ENCODE data around the gene VLDLR. TPM values are rescaled to one million over a fixed set of nuclear protein-coding genes. Genes with fewer than 3 reads are reported as not detected.
A peak's percentile ranks its signal among the peaks of the same experiment; 100 is the strongest.

Gene VLDLR
- total RNA-seq (2014; rRNA removed; shearing (Covaris generic)): 4.5 and 4.8 TPM in 2 replicates

GRCh38 chr9:2621722-2622460 lies at the start of gene VLDLR:
VLDLR (plus strand) TSS chr9:2621787; CDS start chr9:2622190, 403 bp downstream.
- H3K4me3 ChIP-seq: peak within 1 kb of the TSS; percentile 86
- H3K4me1 ChIP-seq: no peaks in the 10 kb centered on the region; the same call in 1 of the 2 replicates
- H3K9me3 ChIP-seq (replicated peaks): no peaks in the 10 kb centered on the region
- H3K27ac ChIP-seq: peak within 1 kb of the TSS; percentile 26
- H3K27me3 ChIP-seq: no peaks in the 10 kb centered on the region
- peak; percentile 43 to 45 for DNase-seq
- H3K36me3 ChIP-seq: no peaks in the 10 kb centered on the region

GRCh38 chr9:2574203-2574602 lies 47.4 kb upstream of the VLDLR start:
- H3K27ac ChIP-seq: no peak overlapping the region
- H3K27me3 ChIP-seq: no peaks in the 10 kb centered on the region
- no peak for DNase-seq
- no peak overlapping the region for H3K4me3 ChIP-seq
- peaks cover 18% of the 10 kb centered on the region for H3K4me1 ChIP-seq
- no peaks in the 10 kb centered on the region for H3K36me3 ChIP-seq
- H3K9me3 ChIP-seq (replicated peaks): no peaks in the 10 kb centered on the region

DNA sequence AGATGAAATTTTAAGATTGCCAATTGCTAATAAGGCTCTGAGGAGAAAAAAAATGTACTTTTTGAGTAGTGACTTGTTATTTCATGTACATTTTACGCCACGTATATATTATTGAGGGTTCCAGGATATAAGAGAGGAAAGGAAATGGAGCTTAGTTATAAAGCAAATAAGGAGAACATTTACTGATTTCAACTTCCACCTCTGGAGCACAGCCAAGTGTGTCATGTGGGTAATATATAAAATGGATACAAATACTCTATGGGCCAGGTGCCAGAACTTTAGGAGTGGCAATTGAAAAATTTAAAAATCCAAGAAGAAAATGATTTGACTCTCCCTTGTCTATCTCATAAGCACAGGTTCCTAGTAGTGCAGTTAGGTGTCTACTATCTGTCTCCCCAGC lies 45.0 kb upstream of the VLDLR start:
- Histone ChIP-seq H3K9me3 (replicated peaks) (no peaks in the 10 kb centered on the region), H3K27me3 (no peaks in the 10 kb centered on the region), H3K4me3 (no peak overlapping the region), H3K4me1 (peaks cover 5% of the 10 kb centered on the region), H3K36me3 (no peaks in the 10 kb centered on the region), H3K27ac (no peak overlapping the region)
- no peak for DNase-seq

DNA sequence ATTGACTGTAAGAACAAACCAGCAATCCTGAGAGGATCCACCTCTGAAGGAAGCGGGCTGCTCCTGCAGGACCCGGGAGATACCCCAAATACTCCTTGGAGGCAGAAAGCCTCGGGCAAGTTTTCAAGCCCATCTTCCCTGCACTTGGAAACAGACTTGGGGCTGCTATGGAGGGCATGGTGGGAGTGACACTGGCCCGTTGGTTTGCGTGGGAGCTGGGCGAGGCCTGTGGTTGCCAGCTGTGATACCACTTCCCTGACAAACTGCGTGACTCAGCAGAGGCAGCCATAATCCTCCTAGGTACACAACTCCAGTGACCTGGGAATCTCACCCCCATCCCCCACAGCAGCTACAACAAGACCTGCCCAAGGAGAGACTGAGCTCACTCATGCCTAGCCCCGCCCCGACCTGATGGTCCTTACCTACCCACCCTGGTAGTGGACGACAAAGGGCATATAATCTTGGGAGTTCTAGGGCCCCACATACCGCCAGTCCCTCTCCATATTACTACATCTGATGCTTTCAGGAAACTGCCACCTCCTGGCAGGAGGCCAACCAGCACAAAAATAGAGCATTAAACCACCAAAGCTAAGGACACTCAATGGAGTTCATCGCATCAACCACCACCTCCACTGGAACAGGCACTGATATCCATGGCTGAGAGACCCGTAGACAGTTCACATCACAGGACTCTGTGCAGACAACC lies 38.1 kb upstream of the VLDLR start:
- Histone ChIP-seq H3K4me3 (no peak overlapping the region), H3K36me3 (no peaks in the 10 kb centered on the region), H3K27me3 (no peaks in the 10 kb centered on the region), H3K9me3 (replicated peaks) (0 out of 2 replicates have a peak, but pooled peaks cover 2% of the 10 kb centered on the region), H3K27ac (no peak overlapping the region), H3K4me1 (no peaks in the 10 kb centered on the region)
- peak in 1 of 2 experiments; percentile 11 for DNase-seq

GRCh38 chr9:2591967-2592366 lies 29.6 kb upstream of the VLDLR start:
- no peaks in the 10 kb centered on the region for H3K27me3 ChIP-seq
- no peak overlapping the region for H3K27ac ChIP-seq
- no peaks in the 10 kb centered on the region; the same call in 1 of the 2 replicates for H3K9me3 ChIP-seq (replicated peaks)
- DNase-seq: no peak
- no peaks in the 10 kb centered on the region for H3K36me3 ChIP-seq
- no peak overlapping the region for H3K4me3 ChIP-seq
- H3K4me1 ChIP-seq: peaks cover 15% of the 10 kb centered on the region

GRCh38 chr9:2593744-2594143 lies 27.8 kb upstream of the VLDLR start:
- Histone ChIP-seq H3K27me3 (no peaks in the 10 kb centered on the region), H3K4me1 (peaks cover 25% of the 10 kb centered on the region), H3K36me3 (no peaks in the 10 kb centered on the region), H3K9me3 (replicated peaks) (no peaks in the 10 kb centered on the region; the same call in 1 of the 2 replicates), H3K27ac (no peak overlapping the region), H3K4me3 (no peak overlapping the region)
- DNase-seq: no peak

DNA sequence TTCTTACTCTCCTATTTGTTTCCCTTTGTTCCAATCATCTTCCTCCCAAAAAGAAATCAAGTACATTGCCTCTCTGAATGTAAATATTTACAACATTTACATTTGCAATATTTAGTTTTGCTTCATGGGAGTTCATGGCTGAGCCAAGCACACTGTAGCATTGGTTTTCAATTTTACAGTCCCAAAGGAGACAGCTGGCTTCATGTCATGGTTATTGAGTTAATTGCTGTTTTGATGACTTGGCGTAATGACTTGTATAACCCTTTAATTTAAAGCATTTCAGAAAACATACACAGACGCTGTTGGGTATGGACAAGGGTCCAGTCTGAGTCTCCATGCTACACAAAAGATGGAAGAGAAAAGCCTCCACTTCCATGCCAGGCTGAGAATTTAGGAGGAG lies 25.6 kb upstream of the VLDLR start:
- Histone ChIP-seq H3K27ac (peak overlapping the region; percentile 76), H3K9me3 (replicated peaks) (no peaks in the 10 kb centered on the region)

DNA sequence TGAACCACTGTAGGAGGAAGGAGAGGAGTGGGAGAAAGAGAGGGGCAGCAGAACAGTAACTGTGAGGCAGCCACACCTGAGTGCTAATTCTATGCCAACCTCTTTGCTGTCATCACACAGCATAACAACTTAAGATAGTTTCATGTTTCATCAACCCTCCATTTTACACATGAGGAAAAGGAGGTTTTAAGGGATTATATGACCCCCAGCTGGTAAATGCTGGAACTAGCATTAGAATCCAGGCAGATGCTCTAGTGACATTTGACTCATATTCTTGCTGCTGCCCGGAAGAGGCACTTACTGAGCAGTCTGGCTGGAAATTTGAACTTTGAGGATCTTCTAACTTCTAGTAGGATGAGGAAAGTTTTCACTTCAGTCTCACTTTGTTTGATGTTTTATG lies 24.1 kb upstream of the VLDLR start:
- Histone ChIP-seq H3K9me3 (replicated peaks) (no peaks in the 10 kb centered on the region), H3K27me3 (no peaks in the 10 kb centered on the region), H3K4me3 (no peak overlapping the region), H3K36me3 (no peaks in the 10 kb centered on the region), H3K27ac (peak overlapping the region; percentile 9), H3K4me1 (peaks cover 25% of the 10 kb centered on the region)
- peak; percentile 33 to 73 for DNase-seq

More for the DNA sequence above, 25.6 kb upstream of the VLDLR start:
- DNase-seq: peak; percentile 15 to 67
- H3K4me3 ChIP-seq: no peak overlapping the region
- peaks cover 25% of the 10 kb centered on the region for H3K4me1 ChIP-seq
- H3K36me3 ChIP-seq: no peaks in the 10 kb centered on the region
- H3K27me3 ChIP-seq: no peaks in the 10 kb centered on the region

DNA sequence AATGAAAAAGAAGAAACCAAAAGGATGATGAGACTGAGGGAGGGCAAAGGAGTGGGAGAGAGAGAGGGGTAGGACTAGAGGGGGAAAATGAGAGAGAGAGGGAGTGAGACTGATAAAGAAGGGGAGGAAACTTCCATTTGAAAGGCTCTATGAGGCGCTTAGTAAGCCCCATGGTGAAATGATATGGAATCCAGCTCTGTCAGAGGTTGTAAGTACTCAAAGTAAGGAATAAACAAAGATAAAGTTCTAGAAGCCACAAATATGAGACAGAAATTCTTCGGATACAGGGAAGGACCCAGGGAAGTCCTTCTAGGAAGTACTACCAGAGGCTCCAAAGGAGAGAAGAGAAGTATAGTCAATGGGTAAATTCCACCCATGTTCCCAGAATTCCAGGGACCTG lies 21.7 kb upstream of the VLDLR start:
- Histone ChIP-seq H3K9me3 (replicated peaks) (no peaks in the 10 kb centered on the region; the same call in 1 of the 2 replicates), H3K4me3 (no peak overlapping the region), H3K36me3 (no peaks in the 10 kb centered on the region), H3K27ac (no peak overlapping the region), H3K27me3 (no peaks in the 10 kb centered on the region), H3K4me1 (peaks cover 25% of the 10 kb centered on the region)
- DNase-seq: no peak

DNA sequence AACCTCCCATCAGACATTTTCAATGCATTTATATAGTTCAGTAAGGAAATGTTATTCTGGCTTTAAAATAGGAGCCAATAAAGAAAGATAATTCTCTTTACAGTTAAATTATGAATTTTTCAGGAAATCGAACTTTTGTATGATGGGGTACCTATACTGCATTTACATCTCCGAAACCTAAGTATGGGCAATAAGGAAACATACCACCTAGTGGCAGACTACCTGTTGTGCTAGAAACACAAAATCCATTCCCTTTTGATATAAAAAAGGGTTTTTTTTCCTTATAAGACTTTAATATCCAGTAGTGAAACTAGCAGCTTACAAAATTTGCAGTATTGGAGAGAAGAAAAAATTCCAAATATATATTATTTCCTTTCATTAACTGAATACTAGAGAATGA lies 21.3 kb upstream of the VLDLR start:
- H3K9me3 ChIP-seq (replicated peaks): no peaks in the 10 kb centered on the region; the same call in 1 of the 2 replicates
- H3K27me3 ChIP-seq: no peaks in the 10 kb centered on the region
- no peak overlapping the region for H3K27ac ChIP-seq
- no peak overlapping the region for H3K4me3 ChIP-seq
- H3K36me3 ChIP-seq: no peaks in the 10 kb centered on the region
- no peak for DNase-seq
- H3K4me1 ChIP-seq: peaks cover 25% of the 10 kb centered on the region

- no peak overlapping the region for H3K4me3 ChIP-seq
- no peaks in the 10 kb centered on the region for H3K27me3 ChIP-seq
- H3K9me3 ChIP-seq (replicated peaks): no peaks in the 10 kb centered on the region; the same call in 1 of the 2 replicates
- H3K27ac ChIP-seq: no peak overlapping the region
- DNase-seq: no peak
- no peaks in the 10 kb centered on the region for H3K36me3 ChIP-seq
- peaks cover 10% of the 10 kb centered on the region for H3K4me1 ChIP-seq
These were observed 19.7 kb upstream of the VLDLR start for GRCh38 chr9:2601785-2602378.

DNA sequence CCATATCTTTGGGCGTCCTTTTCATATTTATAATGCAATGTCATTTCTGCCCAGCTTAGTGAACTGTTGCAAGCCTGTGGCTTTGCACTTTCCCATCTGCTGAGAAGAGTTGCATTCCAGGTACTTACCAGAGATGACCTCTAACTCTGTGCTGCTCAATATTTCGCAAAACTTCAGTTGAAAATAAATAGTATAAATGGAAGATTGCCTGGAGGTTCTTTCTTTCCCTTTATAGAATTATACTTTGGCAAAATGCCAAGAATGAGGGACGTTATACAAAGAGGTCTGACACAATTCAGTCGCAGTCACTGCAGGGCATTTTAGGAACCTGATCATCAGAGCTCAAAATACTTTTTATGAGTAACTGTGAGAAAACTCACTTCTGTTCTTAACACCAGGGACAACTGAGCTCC lies 18.9 kb upstream of the VLDLR start:
- no peaks in the 10 kb centered on the region for H3K27me3 ChIP-seq
- no peak overlapping the region for H3K27ac ChIP-seq
- no peaks in the 10 kb centered on the region for H3K36me3 ChIP-seq
- no peak overlapping the region for H3K4me3 ChIP-seq
- H3K4me1 ChIP-seq: peaks cover 4% of the 10 kb centered on the region
- peak in 1 of 2 experiments; percentile 38 for DNase-seq
- H3K9me3 ChIP-seq (replicated peaks): no peaks in the 10 kb centered on the region; the same call in 1 of the 2 replicates

DNA sequence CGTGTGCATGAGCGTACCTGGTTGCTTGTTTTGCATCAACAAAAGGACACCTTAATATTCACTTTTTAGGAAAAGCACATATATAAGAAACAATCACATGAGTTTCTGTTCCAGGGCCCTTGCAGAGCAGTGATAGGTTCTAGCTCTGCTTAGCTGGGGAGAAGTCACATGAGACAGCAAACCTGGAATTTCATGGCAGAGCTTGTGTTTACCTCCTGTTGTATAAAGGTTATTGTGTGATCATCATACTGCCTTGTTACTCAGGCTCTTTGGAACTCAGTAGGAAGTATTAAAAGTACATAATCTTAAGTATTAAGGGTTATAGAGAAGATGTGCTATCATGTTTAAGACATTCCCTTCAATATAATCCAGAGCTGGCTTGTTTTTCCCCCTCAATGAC lies 18.0 kb upstream of the VLDLR start:
- no peak for DNase-seq
- H3K27me3 ChIP-seq: no peaks in the 10 kb centered on the region
- no peaks in the 10 kb centered on the region for H3K4me1 ChIP-seq
- H3K27ac ChIP-seq: no peak overlapping the region
- no peak overlapping the region for H3K4me3 ChIP-seq
- H3K9me3 ChIP-seq (replicated peaks): no peaks in the 10 kb centered on the region; the same call in 1 of the 2 replicates
- H3K36me3 ChIP-seq: no peaks in the 10 kb centered on the region

DNA sequence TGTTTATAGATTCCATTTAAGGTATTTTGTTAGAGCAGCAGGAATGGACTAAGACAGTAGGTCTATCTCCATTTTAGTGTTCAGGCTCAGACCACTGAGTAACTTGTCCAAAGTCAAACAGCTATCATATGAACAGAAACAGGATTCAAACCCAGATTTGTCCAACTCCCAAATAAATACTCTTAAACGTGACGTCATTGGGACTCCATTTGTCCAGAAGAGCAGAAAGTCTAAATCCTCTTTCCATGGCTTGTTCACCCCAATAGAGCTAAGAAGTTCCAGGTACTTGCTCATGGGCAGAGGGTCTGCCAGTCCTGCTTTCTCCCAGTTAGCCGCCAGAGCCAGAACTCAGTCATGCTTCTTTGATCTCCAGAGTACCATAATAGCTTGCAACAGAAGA lies 16.3 kb upstream of the VLDLR start:
- Histone ChIP-seq H3K27ac (no peak overlapping the region), H3K4me3 (no peak overlapping the region), H3K36me3 (no peaks in the 10 kb centered on the region), H3K4me1 (no peaks in the 10 kb centered on the region), H3K27me3 (no peaks in the 10 kb centered on the region), H3K9me3 (replicated peaks) (no peaks in the 10 kb centered on the region; the same call in 1 of the 2 replicates)
- DNase-seq: no peak

DNA sequence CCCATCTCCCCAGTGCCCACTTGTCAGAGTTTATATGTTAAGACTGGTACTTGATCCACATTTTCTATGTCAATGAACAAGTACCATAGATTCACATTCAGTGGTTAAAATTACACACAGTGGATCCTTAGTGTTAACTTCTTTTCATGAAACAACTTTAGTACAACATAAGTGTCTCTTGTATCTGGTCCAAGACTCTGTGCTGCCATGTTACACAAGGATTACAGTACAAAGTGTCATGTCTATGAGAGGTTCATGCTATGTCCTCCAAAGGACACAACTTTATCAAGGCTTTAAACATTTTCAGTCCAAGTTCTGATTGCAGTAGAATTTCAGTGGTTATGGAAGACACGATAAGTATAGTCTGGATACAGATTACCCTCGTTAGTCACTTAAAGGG lies 13.3 kb upstream of the VLDLR start:
- DNase-seq: no peak
- no peak overlapping the region for H3K27ac ChIP-seq
- H3K27me3 ChIP-seq: no peaks in the 10 kb centered on the region
- no peaks in the 10 kb centered on the region for H3K4me1 ChIP-seq
- no peaks in the 10 kb centered on the region; the same call in 1 of the 2 replicates for H3K9me3 ChIP-seq (replicated peaks)
- H3K4me3 ChIP-seq: no peak overlapping the region
- no peaks in the 10 kb centered on the region for H3K36me3 ChIP-seq

All from SJCRH30 (cell line).